ENCODE measurements around the gene EVA1B. TPM values are rescaled to one million over a fixed set of nuclear protein-coding genes. Genes with fewer than 3 reads are reported as not detected.

The EVA1B gene
- total and polyA plus RNA-seq, 2 of the 4 experiments (the other 2 are of a cell fraction) = 49.8 to 64.6 TPM

- Histone ChIP-seq H3K56ac (ENCODE audit: extremely low read depth, insufficient read depth, low read length) (no peak overlapping the region), H4K5ac (ENCODE audit: low read depth, low read length) (no peak overlapping the region), H3K18ac (ENCODE audit: low read depth, low read length) (no peak overlapping the region), H3K27ac (ENCODE audit: insufficient read depth, low read length) (no peak overlapping the region), H3K79me1 (ENCODE audit: low read depth in 1 of 2, low read length in 2 of 2) (peaks cover 0 to 28% of the 10 kb centered on the region in 2 experiments), H3K9me3 (ENCODE audit: control insufficient read depth, insufficient read depth, low read length) (no peaks in the 10 kb centered on the region), H4K8ac (ENCODE audit: low read depth in 2 of 2, low read length in 2 of 2) (no peak overlapping the region), H2BK15ac (ENCODE audit: low read depth, low read length) (no peak overlapping the region), H3K4me1 (ENCODE audit: control insufficient read depth, insufficient read depth, low read length) (peaks cover 6% of the 10 kb centered on the region), H2AK9ac (replicated peaks; ENCODE audit: low read depth, low read length, poor library complexity) (no peak overlapping the region), H2BK20ac (ENCODE audit: low read depth, low read length) (no peak overlapping the region), H3K4me3 (ENCODE audit: insufficient read depth, low read depth, low read length) (no peak overlapping the region), H3K9ac (ENCODE audit: low read depth, low read length) (no peak overlapping the region), H4K20me1 (ENCODE audit: insufficient read depth, low read length) (no peaks in the 10 kb centered on the region), H3K23ac (ENCODE audit: low read depth, low read length) (no peak overlapping the region), H3K9me1 (ENCODE audit: insufficient read depth, low read length) (peaks cover 16% of the 10 kb centered on the region), H3K36me3 (ENCODE audit: control insufficient read depth, insufficient read depth, low read length) (no peaks in the 10 kb centered on the region), H2AK5ac (ENCODE audit: low read depth, low read length) (no peak overlapping the region), H4K91ac (ENCODE audit: insufficient read depth, low read depth, low read length) (no peak overlapping the region), H2AFZ (replicated peaks; ENCODE audit: low read length, poor library complexity) (no peak overlapping the region), H3K4me2 (ENCODE audit: low read depth, low read length) (no peak overlapping the region), H3K4ac (ENCODE audit: low read depth, low read length) (no peak overlapping the region), H2BK5ac (ENCODE audit: low read depth, low read length, poor library complexity, severe bottlenecking) (no peak overlapping the region), H3K14ac (replicated peaks; ENCODE audit: low read depth, low read length) (no peak overlapping the region), H3K27me3 (ENCODE audit: control insufficient read depth, insufficient read depth, low read length) (no peaks in the 10 kb centered on the region), H2BK120ac (ENCODE audit: low read depth, low read length) (no peak overlapping the region)
- WGBS, 2 experiments (ENCODE audit: extremely low coverage in 2 of 2, insufficient read length in 1 of 2) = 84% methylated on average over 12 of the region's 15 CpGs; no CpG with 5 or more reads in 1 of the 2 experiments
- ChIA-PET POLR2A (ENCODE audit: unreplicated experiment) (no interaction called here), CTCF (no interaction called here)
- BruUV-seq (replicated peaks) = no TSS peak
- ATAC-seq (ENCODE audit: low read depth) = no peak
- DNase-seq = no peak
- intact Hi-C loops (cut with micrococcal nuclease) (no loop called here), dilution Hi-C loops (cut with HindIII; ENCODE audit: low sequenced_read_pairs, unreplicated experiment) (no loop called here), in situ Hi-C loops (cut with MboI; ENCODE audit: low sequenced_read_pairs) (no loop called here)
- TF ChIP-seq SMC3 (IDR thresholded peaks at IDR 0.05; ENCODE audit: low read depth, low read length) (no peak), RAD21 (IDR thresholded peaks at IDR 0.05; ENCODE audit: low read length) (no peak), MAFK (IDR thresholded peaks at IDR 0.05; ENCODE audit: low read depth, low read length) (no peak), RFX5 (IDR thresholded peaks at IDR 0.05; ENCODE audit: low read depth, low read length) (no peak), POLR2A (IDR thresholded peaks at IDR 0.05; ENCODE audit: low read depth, low read length) (no peak), MXI1 (IDR thresholded peaks at IDR 0.05; ENCODE audit: borderline replicate concordance, low read depth, low read length) (no peak), FOS (IDR thresholded peaks at IDR 0.05; ENCODE audit: low read depth, low read length) (no peak), CHD1 (IDR thresholded peaks at IDR 0.05; ENCODE audit: low read depth, low read length) (no peak), BHLHE40 (IDR thresholded peaks at IDR 0.05; ENCODE audit: low read depth, low read length) (no peak), MAZ (IDR thresholded peaks at IDR 0.05; ENCODE audit: borderline replicate concordance, low read depth, low read length) (no peak), CEBPB (IDR thresholded peaks at IDR 0.05; ENCODE audit: low read depth, low read length) (no peak), ELK1 (IDR thresholded peaks at IDR 0.05; ENCODE audit: borderline replicate concordance, low read depth, low read length) (no peak), USF2 (IDR thresholded peaks at IDR 0.05; ENCODE audit: low read depth, low read length) (no peak), CTCF (conservative IDR thresholded peaks at IDR 0.05; ENCODE audit: low read depth, low read length) (no peak), RCOR1 (IDR thresholded peaks at IDR 0.05; ENCODE audit: insufficient replicate concordance, low read length) (no peak)
These were observed 7.5 kb upstream of the EVA1B start for GRCh38 chr1:36330940-36331339.

Data from IMR-90 (cell line).